DOHH2 (cell line): ENCODE data around the gene KCTD16.

Experiments
- H3F3A ChIP-seq: fragments of 200-600 bp; sonication (generic), shearing (Covaris generic); 2 replicates; pipeline ENCODE4 v1.6.0; 2016; ENCODE audit warnings: antibody characterized with exemption, mild to moderate bottlenecking; ENCODE audit not compliant: control insufficient read depth, insufficient read depth
- H3K27ac ChIP-seq: fragments of 200-600 bp; sonication (generic); 2 replicates; pipeline ENCODE4 v1.5.1; 2014; ENCODE audit warnings: low read depth, mild to moderate bottlenecking, low read length, moderate library complexity
- H3K27me3 ChIP-seq: fragments of 200-600 bp; sonication (generic); 2 replicates; pipeline ENCODE4 v1.6.1; 2014; ENCODE audit warnings: mild to moderate bottlenecking, low read length, mixed read lengths; ENCODE audit not compliant: control insufficient read depth
- H3K36me3 ChIP-seq: fragments of 200-600 bp; sonication (generic); 2 replicates; pipeline ENCODE4 v1.6.1; 2014; ENCODE audit warnings: mild to moderate bottlenecking, low read length, moderate library complexity, mixed read lengths; ENCODE audit not compliant: control insufficient read depth
- H3K4me1 ChIP-seq: fragments of 200-600 bp; sonication (generic); 2 replicates; pipeline ENCODE4 v1.6.1; 2014; ENCODE audit warnings: mild to moderate bottlenecking, low read length, mixed read lengths; ENCODE audit not compliant: control insufficient read depth
- H3K4me2 ChIP-seq: fragments of 200-600 bp; sonication (generic); 2 replicates; pipeline ENCODE4 v1.6.0; 2014; ENCODE audit warnings: mild to moderate bottlenecking, low read length, moderate library complexity
- H3K4me3 ChIP-seq: fragments of 200-600 bp; sonication (generic); 2 replicates; pipeline ENCODE4 v1.5.1; 2014; ENCODE audit warnings: mild to moderate bottlenecking, low read length, mixed read lengths
- H3K79me2 ChIP-seq: fragments of 200-600 bp; sonication (generic); 2 replicates; pipeline ENCODE4 v1.6.1; 2014; ENCODE audit warnings: mild to moderate bottlenecking, low read length, mixed read lengths; ENCODE audit not compliant: control insufficient read depth
- H3K9me2 ChIP-seq: fragments of 200-600 bp; sonication (generic); replicated peaks from 2 replicates; pipeline ENCODE4 v1.6.1; 2014; ENCODE audit warnings: mild to moderate bottlenecking, low read length, mixed read lengths; ENCODE audit not compliant: control insufficient read depth
- H3K9me3 ChIP-seq: fragments of 200-600 bp; sonication (generic); 2 replicates; pipeline ENCODE4 v1.6.1; 2014; ENCODE audit warnings: antibody characterized with exemption, low read length, mixed read lengths; ENCODE audit not compliant: control insufficient read depth, insufficient read depth
- H4K20me1 ChIP-seq: fragments of 200-600 bp; sonication (generic); 2 replicates; pipeline ENCODE4 v1.6.0; 2014; ENCODE audit warnings: low read depth, mild to moderate bottlenecking, antibody characterized with exemption, low read length, moderate library complexity; ENCODE audit not compliant: control insufficient read depth, insufficient read depth
- EZH2phosphoT487 ChIP-seq: fragments of 200-600 bp; sonication (generic); IDR thresholded peaks from 2 replicates; pipeline ENCODE4 v1.6.1; 2017; ENCODE audit warnings: borderline replicate concordance, mild to moderate bottlenecking, antibody characterized with exemption, low read length, moderate library complexity, mixed read lengths
- TF ChIP-seq, protein P1 (sequence below): fragments of 200-600 bp; sonication (generic); IDR thresholded peaks from one replicate; pipeline ENCODE4 v1.5.1; 2014; ENCODE audit warnings: antibody characterized with exemption, mild to moderate bottlenecking, low read depth, low read length; ENCODE audit not compliant: poor library complexity, severe bottlenecking

KCTD16 gene

GRCh38 chr5:144156767-144157171 is 13.9 kb upstream of the KCTD16 start:
- TF ChIP-seq EZH2phosphoT487 = no peak
- TF ChIP-seq, protein P1, sequence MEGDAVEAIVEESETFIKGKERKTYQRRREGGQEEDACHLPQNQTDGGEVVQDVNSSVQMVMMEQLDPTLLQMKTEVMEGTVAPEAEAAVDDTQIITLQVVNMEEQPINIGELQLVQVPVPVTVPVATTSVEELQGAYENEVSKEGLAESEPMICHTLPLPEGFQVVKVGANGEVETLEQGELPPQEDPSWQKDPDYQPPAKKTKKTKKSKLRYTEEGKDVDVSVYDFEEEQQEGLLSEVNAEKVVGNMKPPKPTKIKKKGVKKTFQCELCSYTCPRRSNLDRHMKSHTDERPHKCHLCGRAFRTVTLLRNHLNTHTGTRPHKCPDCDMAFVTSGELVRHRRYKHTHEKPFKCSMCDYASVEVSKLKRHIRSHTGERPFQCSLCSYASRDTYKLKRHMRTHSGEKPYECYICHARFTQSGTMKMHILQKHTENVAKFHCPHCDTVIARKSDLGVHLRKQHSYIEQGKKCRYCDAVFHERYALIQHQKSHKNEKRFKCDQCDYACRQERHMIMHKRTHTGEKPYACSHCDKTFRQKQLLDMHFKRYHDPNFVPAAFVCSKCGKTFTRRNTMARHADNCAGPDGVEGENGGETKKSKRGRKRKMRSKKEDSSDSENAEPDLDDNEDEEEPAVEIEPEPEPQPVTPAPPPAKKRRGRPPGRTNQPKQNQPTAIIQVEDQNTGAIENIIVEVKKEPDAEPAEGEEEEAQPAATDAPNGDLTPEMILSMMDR = no peak
- H3K4me1 ChIP-seq = no peaks in the 10 kb centered on the region
- no peaks in the 10 kb centered on the region for H3K79me2 ChIP-seq
- H3K4me2 ChIP-seq = no peak overlapping the region
- peaks cover 15% of the 10 kb centered on the region for H3K36me3 ChIP-seq
- no peaks in the 10 kb centered on the region for H4K20me1 ChIP-seq
- no peak overlapping the region for H3K27ac ChIP-seq
- no peaks in the 10 kb centered on the region for H3K9me2 ChIP-seq
- H3K27me3 ChIP-seq = no peaks in the 10 kb centered on the region
- H3K9me3 ChIP-seq = no peaks in the 10 kb centered on the region
- no peak overlapping the region for H3K4me3 ChIP-seq
- H3F3A ChIP-seq = no peaks in the 10 kb centered on the region

DNA sequence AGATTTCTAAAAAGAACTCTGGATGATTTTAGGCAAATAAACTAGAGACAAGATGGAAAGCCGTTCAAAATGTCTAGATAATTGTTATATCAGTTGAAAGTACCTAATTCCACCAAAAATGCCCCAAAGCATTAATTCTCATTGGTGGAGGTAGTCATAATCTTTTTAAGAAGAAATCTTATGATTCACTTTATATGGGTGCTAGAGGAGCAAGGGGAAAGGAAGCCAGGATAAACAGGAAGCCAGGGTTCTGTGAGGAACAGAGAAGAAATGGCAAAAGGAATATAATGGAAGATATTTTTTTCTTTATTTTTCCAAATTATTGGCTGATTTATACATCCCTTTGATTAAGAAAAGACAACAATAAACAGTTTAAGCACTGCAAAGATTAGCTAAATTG is 8.0 kb upstream of the KCTD16 start:
- no peaks in the 10 kb centered on the region for H3F3A ChIP-seq
- H3K9me3 ChIP-seq = no peaks in the 10 kb centered on the region
- H3K36me3 ChIP-seq = peaks cover 58% of the 10 kb centered on the region
- H3K27ac ChIP-seq = no peak overlapping the region
- H3K4me1 ChIP-seq = no peaks in the 10 kb centered on the region
- H4K20me1 ChIP-seq = no peaks in the 10 kb centered on the region
- no peaks in the 10 kb centered on the region for H3K9me2 ChIP-seq
- H3K4me2 ChIP-seq = no peak overlapping the region
- H3K27me3 ChIP-seq = no peaks in the 10 kb centered on the region
- no peak for TF ChIP-seq EZH2phosphoT487
- H3K4me3 ChIP-seq = no peak overlapping the region
- H3K79me2 ChIP-seq = peaks cover 9% of the 10 kb centered on the region

DNA sequence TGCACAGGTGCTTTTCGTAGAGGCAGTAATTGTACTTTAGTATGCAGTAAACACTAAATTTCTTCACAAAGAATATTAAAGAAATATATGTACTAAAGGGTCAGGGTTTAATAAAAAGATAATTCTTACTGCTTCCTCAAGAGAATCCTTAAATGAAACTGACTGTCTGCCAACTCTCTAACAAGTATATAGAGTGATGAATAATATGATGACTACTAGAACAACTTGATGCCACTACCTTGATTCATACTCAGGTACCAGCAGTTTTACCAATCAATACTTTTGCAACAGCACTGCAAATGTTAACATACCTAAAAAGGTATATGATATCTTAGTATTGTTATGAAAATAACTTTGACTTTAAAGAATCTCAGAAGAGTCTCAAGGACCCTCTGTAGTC is 4.0 kb upstream of the KCTD16 start:
- H3F3A ChIP-seq = no peaks in the 10 kb centered on the region
- H3K79me2 ChIP-seq = peaks cover 37% of the 10 kb centered on the region
- peaks cover 61% of the 10 kb centered on the region for H3K36me3 ChIP-seq

DNA sequence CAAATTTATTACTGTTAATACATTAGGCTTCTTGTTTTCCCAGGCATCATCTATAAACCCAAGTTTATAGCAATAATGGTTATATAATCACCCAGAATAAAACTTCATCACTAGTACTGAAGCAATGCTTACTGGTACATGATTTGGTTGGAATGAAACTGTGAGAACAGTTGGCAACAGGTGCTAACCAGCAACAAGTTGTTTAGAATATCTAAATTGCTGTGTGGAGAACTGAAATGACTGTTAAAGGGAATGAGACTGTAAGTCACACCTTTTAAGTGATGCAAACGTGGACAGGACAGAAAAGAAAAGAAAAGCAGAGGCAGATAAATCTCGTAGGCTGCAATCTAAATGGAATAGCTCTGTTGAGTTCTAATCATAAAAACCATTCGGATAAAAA is 2.7 kb upstream of the KCTD16 start:
- H3K9me3 ChIP-seq = no peaks in the 10 kb centered on the region
- TF ChIP-seq EZH2phosphoT487 = no peak
- TF ChIP-seq, protein P1 = no peak
- peaks cover 37% of the 10 kb centered on the region for H3K79me2 ChIP-seq
- no peak overlapping the region for H3K4me3 ChIP-seq
- no peak overlapping the region for H3K27ac ChIP-seq
- H3K4me2 ChIP-seq = no peak overlapping the region
- H4K20me1 ChIP-seq = no peaks in the 10 kb centered on the region
- no peaks in the 10 kb centered on the region for H3F3A ChIP-seq
- H3K36me3 ChIP-seq = peaks cover 48% of the 10 kb centered on the region
- H3K9me2 ChIP-seq = no peaks in the 10 kb centered on the region
- peaks cover 24% of the 10 kb centered on the region for H3K4me1 ChIP-seq
- no peaks in the 10 kb centered on the region for H3K27me3 ChIP-seq

More for the DNA sequence above, 4.0 kb upstream of the KCTD16 start:
- no peaks in the 10 kb centered on the region for H3K9me3 ChIP-seq
- H4K20me1 ChIP-seq = no peaks in the 10 kb centered on the region
- no peaks in the 10 kb centered on the region for H3K9me2 ChIP-seq
- TF ChIP-seq, protein P1 = no peak
- TF ChIP-seq EZH2phosphoT487 = no peak
- H3K27me3 ChIP-seq = no peaks in the 10 kb centered on the region
- H3K4me3 ChIP-seq = no peak overlapping the region
- no peak overlapping the region for H3K4me2 ChIP-seq
- H3K4me1 ChIP-seq = peaks cover 24% of the 10 kb centered on the region
- H3K27ac ChIP-seq = no peak overlapping the region
